HG03378 (cell line): Measurements from ENCODE around the gene TMEM222.
"Not testable (repeated sequence)": the region's sequence is repeated elsewhere in the genome, so short reads cannot be mapped to it uniquely, and the experiment has no call there.

Experiments used
- ATAC-seq: cut with Tn5 transposase; IDR thresholded peaks from one replicate; pipeline ENCODE4 v1.9.1; 2021; ENCODE audit warnings: mild to moderate bottlenecking, moderate library complexity; ENCODE audit not compliant: unreplicated experiment

Gene TMEM222

GRCh38 chr1:27377760-27378495 is 56.0 kb downstream of the TMEM222 start:
- ATAC-seq, result no peak

GRCh38 chr1:27379564-27380122 is 57.7 kb downstream of the TMEM222 start:
- ATAC-seq, result no peak

- no peak for ATAC-seq
These were observed 58.3 kb downstream of the TMEM222 start for GRCh38 chr1:27380224-27380623.

DNA sequence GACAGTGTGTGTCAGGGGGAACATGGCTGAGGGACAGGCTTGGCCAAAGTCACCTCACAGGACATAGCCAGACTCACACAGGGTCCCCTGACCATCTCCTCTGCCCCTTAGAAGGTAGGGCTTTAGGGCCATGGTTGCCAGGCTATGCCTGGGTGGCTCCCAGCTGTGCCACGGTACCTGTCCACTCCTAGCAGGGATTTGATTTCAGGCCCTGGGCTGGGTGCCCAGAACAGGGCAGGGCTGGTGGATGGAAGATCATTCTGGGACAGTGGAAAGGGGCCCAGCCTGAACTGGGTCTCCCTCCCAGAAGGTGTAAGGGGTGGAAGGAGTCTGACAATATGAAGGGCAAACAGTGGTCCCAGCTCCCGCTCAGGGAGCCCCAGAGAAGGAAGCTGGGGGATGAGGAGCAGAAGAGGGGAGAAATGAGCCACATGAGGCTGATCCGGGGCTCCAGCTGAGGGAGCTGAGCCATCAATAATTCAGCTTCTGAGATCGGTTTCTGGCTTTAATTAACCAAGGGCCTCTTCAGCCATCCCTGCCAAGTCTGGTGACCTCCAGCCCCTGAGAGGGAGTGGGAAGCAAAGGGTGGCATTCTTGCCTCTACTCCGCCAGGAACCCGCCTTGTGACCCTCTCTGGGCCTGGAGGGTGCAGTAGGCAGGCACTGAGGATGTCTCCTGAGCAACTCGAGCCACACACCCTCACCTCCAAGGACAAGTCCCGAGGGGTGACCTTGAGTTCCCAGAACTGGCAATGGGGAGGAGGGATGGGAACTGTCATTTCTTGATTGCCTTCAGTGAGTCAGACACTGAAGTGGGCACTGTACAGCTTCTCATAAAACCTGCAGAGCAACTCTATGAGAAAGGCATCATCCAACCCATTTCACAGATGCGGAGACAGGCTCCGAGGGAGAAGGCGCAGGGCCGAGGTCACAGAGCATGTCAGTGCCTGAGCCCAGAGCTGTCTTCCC is 59.1 kb downstream of the TMEM222 start:
- no peak for ATAC-seq

- ATAC-seq, result no peak
These were observed 60.2 kb downstream of the TMEM222 start for GRCh38 chr1:27381969-27382762.

GRCh38 chr1:27383039-27383605 is 61.2 kb downstream of the TMEM222 start, which contains the start of gene CD164L2:
TSS of gene CD164L2 (minus strand) at chr1:27383333. CDS start at chr1:27383239, 94 bp downstream.
- no peak for ATAC-seq

DNA sequence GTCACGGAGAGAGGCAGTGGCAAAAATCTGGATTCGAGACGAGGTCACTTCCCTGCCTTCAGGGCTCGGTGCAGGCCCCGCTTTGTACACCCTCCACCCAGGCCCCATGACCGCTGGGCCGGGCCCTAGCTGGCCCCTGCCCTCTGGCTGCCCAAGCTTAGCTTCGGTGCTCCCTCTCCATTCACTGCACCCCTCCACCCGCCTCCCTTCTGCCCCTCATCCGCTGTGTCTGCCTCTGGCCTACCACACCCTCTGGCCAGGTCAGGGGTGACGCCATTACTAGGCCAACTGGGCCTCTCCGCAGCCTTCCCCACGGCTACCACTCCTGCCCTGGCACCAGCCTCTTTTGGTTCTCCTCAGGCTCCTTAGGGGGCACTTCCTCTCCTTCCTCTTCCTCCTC is 61.7 kb downstream of the TMEM222 start:
- no peak for ATAC-seq

DNA sequence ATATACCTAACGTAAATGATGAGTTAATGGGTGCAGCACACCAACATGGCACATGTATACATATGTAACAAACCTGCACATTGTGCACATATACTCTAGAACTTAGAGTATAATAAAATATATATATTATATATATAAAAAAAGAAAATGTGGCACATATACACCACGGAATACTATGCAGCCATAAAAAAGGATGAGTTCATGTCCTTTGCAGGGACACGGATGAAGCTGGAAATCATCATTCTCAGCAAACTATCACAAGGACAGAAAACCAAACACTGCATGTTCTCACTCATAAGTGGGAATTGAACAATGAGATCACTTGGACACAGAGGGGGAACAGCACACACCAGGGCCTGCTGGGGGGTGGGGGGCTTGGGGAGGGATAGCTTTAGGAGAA is 62.8 kb downstream of the TMEM222 start:
- not testable (repeated sequence) for ATAC-seq
